GM19099 (cell line): ENCODE measurements around the gene AGRN.

ENCODE experiments used
- POLR2A ChIP-seq: IDR thresholded peaks from 3 replicates; pipeline ENCODE4 v1.6.1; 2011; ENCODE audit warnings: low read depth; ENCODE audit not compliant: insufficient read length; ENCODE audit errors: extremely low read depth

AGRN gene

GRCh38 chr1:1088801-1089680 lies 69.1 kb downstream of the AGRN start:
- TF ChIP-seq POLR2A, result no peak

GRCh38 chr1:1089731-1090423 lies 70.0 kb downstream of the AGRN start:
- no peak for TF ChIP-seq POLR2A

GRCh38 chr1:1090424-1091343 lies 70.8 kb downstream of the AGRN start:
- TF ChIP-seq POLR2A, result no peak

GRCh38 chr1:1091344-1092148 lies 71.6 kb downstream of the AGRN start:
- no peak for TF ChIP-seq POLR2A

- TF ChIP-seq POLR2A, result no peak
Measured at GRCh38 chr1:1092149-1092855, 72.4 kb downstream of the AGRN start.

DNA sequence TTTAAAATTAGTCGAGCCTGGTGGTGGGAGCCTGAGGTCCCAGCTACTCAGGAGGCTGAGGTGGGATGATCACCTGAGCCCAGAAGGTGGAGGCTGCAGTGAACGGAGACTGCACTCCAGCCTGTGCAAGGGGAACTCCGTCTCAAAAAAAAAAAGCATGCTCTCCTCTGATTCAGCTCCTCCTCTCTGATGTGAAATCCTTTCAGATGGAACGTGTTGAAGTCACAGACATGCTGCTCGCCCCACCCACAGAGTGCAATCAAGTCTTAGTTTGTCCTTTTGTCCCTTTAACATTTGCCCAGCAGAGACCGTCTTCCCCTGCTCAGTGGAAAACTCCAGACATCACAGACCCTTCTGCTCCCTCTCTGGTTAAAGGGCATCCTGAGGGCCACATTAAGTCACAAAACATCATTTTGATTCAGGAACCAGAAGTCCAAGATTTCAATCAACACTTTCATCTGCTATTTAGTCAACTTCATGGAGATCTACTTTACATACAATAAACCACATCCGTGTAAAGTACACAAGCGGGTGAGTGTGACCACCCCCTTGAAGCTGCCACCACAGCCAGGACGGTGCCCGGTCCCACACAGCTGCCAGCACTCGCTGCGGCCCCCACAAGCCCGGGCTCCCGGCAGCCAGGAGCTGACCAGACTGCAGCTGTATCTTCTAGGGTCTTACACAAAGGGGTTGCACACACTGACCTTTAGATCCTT lies 73.1 kb downstream of the AGRN start:
- no peak for TF ChIP-seq POLR2A

- no peak for TF ChIP-seq POLR2A
Measured at GRCh38 chr1:1093610-1093943, 73.7 kb downstream of the AGRN start.

DNA sequence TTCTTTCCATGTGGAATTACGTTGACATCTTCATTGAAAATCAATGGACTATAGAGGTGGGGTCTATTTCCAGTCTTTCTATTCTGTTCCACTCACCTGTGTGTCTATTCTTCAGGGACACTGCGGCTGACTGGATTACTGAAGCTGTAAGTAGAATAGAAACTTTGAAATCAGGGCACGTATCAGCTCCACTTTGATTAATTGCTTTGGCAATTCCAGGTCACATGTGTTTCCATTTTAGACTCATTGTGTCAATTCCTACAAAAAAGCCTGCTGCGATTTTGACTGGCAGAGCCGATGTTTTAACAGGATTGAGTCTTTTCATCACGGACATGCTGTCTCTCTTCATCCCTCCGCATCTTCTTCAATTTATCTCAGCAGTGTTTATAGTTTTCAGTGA lies 75.1 kb downstream of the AGRN start:
- no peak for TF ChIP-seq POLR2A

- TF ChIP-seq POLR2A, result no peak
Measured at GRCh38 chr1:1098681-1099421, 78.9 kb downstream of the AGRN start.

- no peak for TF ChIP-seq POLR2A
Measured at GRCh38 chr1:1099506-1100183, 79.7 kb downstream of the AGRN start.

DNA sequence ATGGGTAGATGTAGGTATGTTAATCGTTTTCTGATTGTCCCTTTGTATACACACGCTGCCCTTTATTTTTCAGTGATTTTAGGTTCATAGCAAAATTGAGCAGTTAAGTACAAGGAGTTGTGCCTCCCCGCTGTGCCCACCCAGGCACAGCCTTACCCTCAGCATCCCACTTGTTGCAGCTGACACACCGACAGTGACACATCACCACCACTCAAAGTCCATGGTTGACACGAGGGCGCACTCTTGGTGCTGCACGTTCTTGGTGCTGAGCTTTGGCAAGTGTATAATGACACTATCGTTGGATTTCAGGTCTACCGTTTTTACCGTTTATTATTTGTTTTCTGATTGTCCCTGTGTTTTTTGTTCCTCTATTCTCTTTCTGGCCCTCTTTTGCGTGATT lies 80.4 kb downstream of the AGRN start:
- no peak for TF ChIP-seq POLR2A

DNA sequence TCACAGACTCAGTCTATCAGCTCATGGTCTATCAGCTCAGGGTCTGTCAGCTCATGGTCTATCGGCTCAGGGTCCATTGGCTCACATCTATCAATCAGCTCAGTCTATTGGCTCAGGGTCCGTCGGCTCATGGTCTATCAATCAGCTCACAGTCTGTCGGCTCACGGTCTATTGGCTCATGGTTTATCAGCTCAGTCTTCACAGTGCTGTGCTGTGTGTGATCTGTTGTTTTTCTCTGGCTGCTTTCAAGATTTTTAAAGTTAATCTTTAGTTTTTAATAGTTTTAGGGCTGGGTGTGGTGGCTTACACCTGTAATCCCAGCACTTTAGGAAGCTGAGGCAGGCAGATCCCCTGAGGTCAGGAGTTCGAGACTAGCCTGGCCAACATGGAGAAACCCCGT lies 81.6 kb downstream of the AGRN start:
- TF ChIP-seq POLR2A, result no peak
